Parathyroid adenoma (tissue), 2 donors: ENCODE data around the gene QRICH1.
A peak's percentile ranks its signal among the peaks of the same experiment; 100 is the strongest.

ENCODE experiments used
- H2AFZ ChIP-seq: fragments of 300-600 bp; sonication (generic); one replicate; pipeline ENCODE4 v1.7.0; 2017; ENCODE audit warnings: antibody characterized with exemption, mild to moderate bottlenecking
- H3K27ac ChIP-seq: fragments of 300-600 bp; sonication (generic); one replicate; pipeline ENCODE4 v1.7.0; 2017
- H3K27me3 ChIP-seq: fragments of 300-600 bp; sonication (generic); one replicate; pipeline ENCODE4 v1.7.0; 2017; ENCODE audit warnings: low read length; ENCODE audit not compliant: control insufficient read depth, insufficient read depth
- H3K36me3 ChIP-seq: fragments of 300-600 bp; sonication (generic); one replicate; pipeline ENCODE4 v1.7.0; 2017; ENCODE audit warnings: low read length; ENCODE audit not compliant: control insufficient read depth, insufficient read depth
- H3K4me1 ChIP-seq: fragments of 300-600 bp; sonication (generic); one replicate; pipeline ENCODE4 v1.7.0; 2017; ENCODE audit warnings: control low read depth
- H3K4me2 ChIP-seq: fragments of 300-600 bp; sonication (generic); one replicate; pipeline ENCODE4 v1.7.0; 2017; ENCODE audit warnings: low read length
- H3K4me3 ChIP-seq: fragments of 300-600 bp; sonication (generic); one replicate; pipeline ENCODE4 v1.7.0; 2017; ENCODE audit warnings: low read depth, low read length
- H3K79me2 ChIP-seq: fragments of 300-600 bp; sonication (generic); one replicate; pipeline ENCODE4 v1.7.0; 2017; ENCODE audit warnings: control low read depth
- H3K9ac ChIP-seq: fragments of 300-600 bp; sonication (generic); one replicate; pipeline ENCODE4 v1.7.0; 2017; ENCODE audit warnings: mild to moderate bottlenecking
- H3K9me3 ChIP-seq: fragments of 300-600 bp; sonication (generic); one replicate; pipeline ENCODE4 v1.7.0; 2017; ENCODE audit warnings: low read length; ENCODE audit not compliant: control insufficient read depth
- CTCF ChIP-seq: fragments of 300-600 bp; sonication (generic); IDR thresholded peaks from one replicate; pipeline ENCODE4 v1.7.0; 2017; ENCODE audit warnings: antibody characterized with exemption, mild to moderate bottlenecking
- donor health status: primary hyperparathyroidism.

QRICH1 gene

GRCh38 chr3:49025005-49025792 lies 68.7 kb downstream of the QRICH1 start:
- no peak overlapping the region for H3K27ac ChIP-seq
- H3K9me3 ChIP-seq = no peaks in the 10 kb centered on the region
- no peaks in the 10 kb centered on the region for H3K27me3 ChIP-seq
- H3K4me1 ChIP-seq = peaks cover 12% of the 10 kb centered on the region
- no peak overlapping the region for H2AFZ ChIP-seq
- H3K4me3 ChIP-seq = no peak overlapping the region
- TF ChIP-seq CTCF = no peak
- peaks cover 3% of the 10 kb centered on the region for H3K79me2 ChIP-seq
- H3K36me3 ChIP-seq = no peaks in the 10 kb centered on the region
- H3K9ac ChIP-seq = no peak overlapping the region
- H3K4me2 ChIP-seq = no peak overlapping the region

GRCh38 chr3:49024449-49024848 lies 69.4 kb downstream of the QRICH1 start:
- Histone ChIP-seq H3K4me1 (peaks cover 11% of the 10 kb centered on the region), H3K9ac (no peak overlapping the region), H3K27ac (no peak overlapping the region), H2AFZ (no peak overlapping the region), H3K36me3 (no peaks in the 10 kb centered on the region), H3K4me2 (no peak overlapping the region), H3K4me3 (no peak overlapping the region), H3K79me2 (peaks cover 3% of the 10 kb centered on the region), H3K27me3 (no peaks in the 10 kb centered on the region), H3K9me3 (no peaks in the 10 kb centered on the region)
- no peak for TF ChIP-seq CTCF

GRCh38 chr3:49023775-49024174 lies 70.1 kb downstream of the QRICH1 start:
- Histone ChIP-seq H3K4me2 (no peak overlapping the region), H3K9me3 (no peaks in the 10 kb centered on the region), H3K4me1 (peaks cover 13% of the 10 kb centered on the region), H3K27ac (no peak overlapping the region), H3K4me3 (no peak overlapping the region), H3K27me3 (no peaks in the 10 kb centered on the region), H3K9ac (no peak overlapping the region), H3K36me3 (no peaks in the 10 kb centered on the region), H2AFZ (no peak overlapping the region), H3K79me2 (peaks cover 3% of the 10 kb centered on the region)
- TF ChIP-seq CTCF = no peak

- Histone ChIP-seq H3K36me3 (no peaks in the 10 kb centered on the region), H3K4me3 (peak overlapping the region; percentile 92), H3K9ac (peak overlapping the region; percentile 83), H3K27me3 (no peaks in the 10 kb centered on the region), H3K9me3 (no peaks in the 10 kb centered on the region), H3K4me1 (peaks cover 8% of the 10 kb centered on the region), H3K27ac (peak overlapping the region; percentile 97), H3K79me2 (peaks cover 2% of the 10 kb centered on the region), H2AFZ (no peak overlapping the region), H3K4me2 (peak overlapping the region; percentile 100)
- no peak for TF ChIP-seq CTCF
These were observed 71.1 kb downstream of the QRICH1 start for GRCh38 chr3:49022688-49023171.
